NT2/D1 (cell line): ENCODE measurements around the gene AP1M2.

Experiments
- DNase-seq: peaks from one replicate; pipeline ENCODE4 v3.0.0-alpha.2; 2011; ENCODE audit warnings: low read depth, low spot score
- H3K27me3 ChIP-seq: 2 replicates; pipeline ENCODE4 v1.6.0; 2011; ENCODE audit warnings: mild to moderate bottlenecking; ENCODE audit not compliant: insufficient read length, insufficient read depth
- H3K36me3 ChIP-seq: 2 replicates; pipeline ENCODE4 v1.6.1; 2011; ENCODE audit warnings: mild to moderate bottlenecking, low read length, mixed read lengths; ENCODE audit not compliant: insufficient read depth, insufficient read length
- H3K4me1 ChIP-seq: 2 replicates; pipeline ENCODE4 v1.5.1; 2011; ENCODE audit not compliant: insufficient read depth, insufficient read length
- H3K4me3 ChIP-seq: 2 replicates; pipeline ENCODE4 v1.5.1; 2011; ENCODE audit warnings: low read depth; ENCODE audit not compliant: insufficient read length
- H3K9ac ChIP-seq: 2 replicates; pipeline ENCODE4 v1.6.0; 2011; ENCODE audit warnings: low read depth; ENCODE audit not compliant: insufficient read length
- H3K9me3 ChIP-seq: 2 replicates; pipeline ENCODE4 v1.5.1; 2011; ENCODE audit warnings: mild to moderate bottlenecking, low read length; ENCODE audit not compliant: insufficient read depth
- SUZ12 ChIP-seq: IDR thresholded peaks from 2 replicates; pipeline ENCODE4 v1.6.1; 2011; ENCODE audit not compliant: insufficient read length, insufficient read depth; ENCODE audit errors: extremely low read depth
- YY1 ChIP-seq: IDR thresholded peaks from 2 replicates; pipeline ENCODE4 v1.6.1; 2011; ENCODE audit not compliant: insufficient read length, insufficient read depth
- ZNF274 ChIP-seq: IDR thresholded peaks from 2 replicates; pipeline ENCODE4 v1.6.1; 2011; ENCODE audit warnings: mild to moderate bottlenecking, low read depth, low read length

Gene AP1M2

GRCh38 chr19:10568062-10568825 is 18.9 kb downstream of the AP1M2 start:
- Histone ChIP-seq H3K4me1 (peaks cover 15% of the 10 kb centered on the region), H3K4me3 (peak overlapping the region; percentile 71), H3K9ac (peak overlapping the region; percentile 80), H3K9me3 (no peaks in the 10 kb centered on the region), H3K27me3 (peaks cover 7% of the 10 kb centered on the region), H3K36me3 (peaks cover 17% of the 10 kb centered on the region)
- TF ChIP-seq ZNF274 (no peak), SUZ12 (no peak), YY1 (no peak)
- DNase-seq = no peak

- H3K4me1 ChIP-seq = peaks cover 13% of the 10 kb centered on the region
- peaks cover 7% of the 10 kb centered on the region for H3K27me3 ChIP-seq
- H3K4me3 ChIP-seq = peak overlapping the region; percentile 71
- no peaks in the 10 kb centered on the region for H3K9me3 ChIP-seq
- H3K9ac ChIP-seq = peak overlapping the region; percentile 80
- DNase-seq = no peak
- TF ChIP-seq YY1 (no peak), SUZ12 (no peak), ZNF274 (no peak)
- peaks cover 18% of the 10 kb centered on the region for H3K36me3 ChIP-seq
Measured at GRCh38 chr19:10567656-10568055, 19.5 kb downstream of the AP1M2 start.

GRCh38 chr19:10566658-10567410 is 20.3 kb downstream of the AP1M2 start:
- Histone ChIP-seq H3K4me3 (no peak overlapping the region), H3K9ac (peak overlapping the region; percentile 27), H3K36me3 (peaks cover 23% of the 10 kb centered on the region), H3K27me3 (peaks cover 7% of the 10 kb centered on the region), H3K9me3 (no peaks in the 10 kb centered on the region), H3K4me1 (peaks cover 14% of the 10 kb centered on the region)
- TF ChIP-seq ZNF274 (no peak), SUZ12 (no peak), YY1 (no peak)
- no peak for DNase-seq

GRCh38 chr19:10566408-10566657 is 20.8 kb downstream of the AP1M2 start:
- DNase-seq = no peak
- no peaks in the 10 kb centered on the region for H3K9me3 ChIP-seq
- H3K9ac ChIP-seq = peak overlapping the region; percentile 61
- peaks cover 7% of the 10 kb centered on the region for H3K27me3 ChIP-seq
- TF ChIP-seq YY1 (no peak), ZNF274 (no peak), SUZ12 (no peak)
- peak overlapping the region; percentile 87 for H3K4me3 ChIP-seq
- peaks cover 25% of the 10 kb centered on the region for H3K36me3 ChIP-seq
- H3K4me1 ChIP-seq = peaks cover 14% of the 10 kb centered on the region

- TF ChIP-seq SUZ12 = no peak
- no peak for TF ChIP-seq ZNF274
- TF ChIP-seq YY1 = peak; percentile 40
- H3K4me1 ChIP-seq = peaks cover 14% of the 10 kb centered on the region
- H3K9me3 ChIP-seq = no peaks in the 10 kb centered on the region
- peak; percentile 95 for DNase-seq
- peak within 1 kb of the TSS; percentile 99 for H3K9ac ChIP-seq
- H3K4me3 ChIP-seq = peak within 1 kb of the TSS; percentile 87
- peaks cover 7% of the 10 kb centered on the region for H3K27me3 ChIP-seq
- peaks cover 28% of the 10 kb centered on the region for H3K36me3 ChIP-seq
Measured at GRCh38 chr19:10565567-10566407, 21.3 kb downstream of the AP1M2 start, which contains the start of gene KRI1. KRI1 (minus strand) TSS chr19:10566010; CDS start chr19:10565999, 11 bp downstream.

GRCh38 chr19:10565028-10565566 is 22.0 kb downstream of the AP1M2 start:
- H3K9me3 ChIP-seq = no peaks in the 10 kb centered on the region
- peaks cover 14% of the 10 kb centered on the region for H3K4me1 ChIP-seq
- H3K36me3 ChIP-seq = peaks cover 35% of the 10 kb centered on the region
- TF ChIP-seq YY1 (no peak), ZNF274 (no peak), SUZ12 (no peak)
- DNase-seq = no peak
- peak overlapping the region; percentile 87 for H3K4me3 ChIP-seq
- H3K9ac ChIP-seq = peak overlapping the region; percentile 99
- peaks cover 7% of the 10 kb centered on the region for H3K27me3 ChIP-seq

- DNase-seq = no peak
- H3K9ac ChIP-seq = no peak overlapping the region
- peaks cover 14% of the 10 kb centered on the region for H3K4me1 ChIP-seq
- no peak overlapping the region for H3K4me3 ChIP-seq
- peaks cover 7% of the 10 kb centered on the region for H3K27me3 ChIP-seq
- H3K9me3 ChIP-seq = no peaks in the 10 kb centered on the region
- peaks cover 59% of the 10 kb centered on the region for H3K36me3 ChIP-seq
- TF ChIP-seq SUZ12 (no peak), ZNF274 (no peak), YY1 (no peak)
Measured at GRCh38 chr19:10562609-10563008, 24.5 kb downstream of the AP1M2 start.
